HL-60 (cell line): ENCODE data around the gene CD300H.
"Not testable (repeated sequence)": the region's sequence is repeated elsewhere in the genome, so short reads cannot be mapped to it uniquely, and the experiment has no call there.

Experiments
- DNase-seq, 2 experiments: peaks; one replicate each; pipeline ENCODE4 v3.0.0-alpha.2; 2010 to 2020; ENCODE audit warnings: low read depth in 1 of 2, low spot score in 1 of 2
- H3K27ac ChIP-seq: fragments of 250-450 bp; sonication (Bioruptor Pico); replicated peaks from 2 replicates; pipeline ENCODE4 v1.5.1; 2020; ENCODE audit warnings: mild to moderate bottlenecking, moderate library complexity
- H3K27me3 ChIP-seq: fragments of 250-450 bp; sonication (Bioruptor Pico); 2 replicates; pipeline ENCODE4 v1.5.1; 2021; ENCODE audit warnings: mild to moderate bottlenecking, moderate library complexity; ENCODE audit not compliant: insufficient read depth, poor library complexity, severe bottlenecking
- H3K4me3 ChIP-seq: replicated peaks from 2 replicates; pipeline ENCODE4 v1.5.1; 2011; ENCODE audit warnings: mild to moderate bottlenecking, control low read depth, low read length; ENCODE audit not compliant: insufficient read depth
- GABPA ChIP-seq: IDR thresholded peaks from 2 replicates; pipeline ENCODE4 v1.6.1; 2012; ENCODE audit warnings: low read depth
- POLR2AphosphoS5 ChIP-seq: IDR thresholded peaks from 2 replicates; pipeline ENCODE4 v1.6.1; 2012; ENCODE audit warnings: low read depth
- SPI1 ChIP-seq: IDR thresholded peaks from 2 replicates; pipeline ENCODE4 v1.6.1; 2012; ENCODE audit warnings: low read depth, mild to moderate bottlenecking, borderline replicate concordance
- TF ChIP-seq, protein P1 (sequence below): IDR thresholded peaks from 2 replicates; pipeline ENCODE4 v1.6.1; 2012; ENCODE audit warnings: low read depth; ENCODE audit not compliant: insufficient replicate concordance
- TF ChIP-seq, protein P2 (sequence below): IDR thresholded peaks from one replicate; pipeline ENCODE4 v1.5.1; 2011; ENCODE audit warnings: low read length, control low read depth, inconsistent platforms; ENCODE audit not compliant: insufficient read depth

The CD300H gene

DNA sequence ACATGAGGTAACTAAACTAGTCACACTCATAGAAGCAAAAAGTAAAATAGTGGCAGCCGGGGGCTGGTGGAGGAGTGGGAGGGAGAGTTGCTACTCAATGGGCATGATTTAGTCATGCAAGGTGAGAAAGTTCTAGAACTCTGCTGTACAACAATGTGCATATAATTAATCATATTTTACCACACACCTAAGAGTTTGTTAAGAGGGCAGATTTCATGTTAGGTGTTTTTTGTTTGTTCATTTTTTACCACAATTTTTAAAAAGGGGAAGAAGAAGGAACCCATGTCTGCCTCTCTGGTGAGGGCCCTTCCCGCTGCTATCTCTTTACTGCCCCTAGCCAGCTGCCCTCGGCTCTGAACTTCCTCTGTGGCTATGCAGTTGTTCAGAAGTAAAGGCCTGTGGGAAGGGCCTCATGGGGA is 47.3 kb downstream of the CD300H start:
- H3K27ac ChIP-seq: peak overlapping the region; percentile 91
- TF ChIP-seq, protein P1, sequence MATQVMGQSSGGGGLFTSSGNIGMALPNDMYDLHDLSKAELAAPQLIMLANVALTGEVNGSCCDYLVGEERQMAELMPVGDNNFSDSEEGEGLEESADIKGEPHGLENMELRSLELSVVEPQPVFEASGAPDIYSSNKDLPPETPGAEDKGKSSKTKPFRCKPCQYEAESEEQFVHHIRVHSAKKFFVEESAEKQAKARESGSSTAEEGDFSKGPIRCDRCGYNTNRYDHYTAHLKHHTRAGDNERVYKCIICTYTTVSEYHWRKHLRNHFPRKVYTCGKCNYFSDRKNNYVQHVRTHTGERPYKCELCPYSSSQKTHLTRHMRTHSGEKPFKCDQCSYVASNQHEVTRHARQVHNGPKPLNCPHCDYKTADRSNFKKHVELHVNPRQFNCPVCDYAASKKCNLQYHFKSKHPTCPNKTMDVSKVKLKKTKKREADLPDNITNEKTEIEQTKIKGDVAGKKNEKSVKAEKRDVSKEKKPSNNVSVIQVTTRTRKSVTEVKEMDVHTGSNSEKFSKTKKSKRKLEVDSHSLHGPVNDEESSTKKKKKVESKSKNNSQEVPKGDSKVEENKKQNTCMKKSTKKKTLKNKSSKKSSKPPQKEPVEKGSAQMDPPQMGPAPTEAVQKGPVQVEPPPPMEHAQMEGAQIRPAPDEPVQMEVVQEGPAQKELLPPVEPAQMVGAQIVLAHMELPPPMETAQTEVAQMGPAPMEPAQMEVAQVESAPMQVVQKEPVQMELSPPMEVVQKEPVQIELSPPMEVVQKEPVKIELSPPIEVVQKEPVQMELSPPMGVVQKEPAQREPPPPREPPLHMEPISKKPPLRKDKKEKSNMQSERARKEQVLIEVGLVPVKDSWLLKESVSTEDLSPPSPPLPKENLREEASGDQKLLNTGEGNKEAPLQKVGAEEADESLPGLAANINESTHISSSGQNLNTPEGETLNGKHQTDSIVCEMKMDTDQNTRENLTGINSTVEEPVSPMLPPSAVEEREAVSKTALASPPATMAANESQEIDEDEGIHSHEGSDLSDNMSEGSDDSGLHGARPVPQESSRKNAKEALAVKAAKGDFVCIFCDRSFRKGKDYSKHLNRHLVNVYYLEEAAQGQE: no peak
- TF ChIP-seq, protein P2, sequence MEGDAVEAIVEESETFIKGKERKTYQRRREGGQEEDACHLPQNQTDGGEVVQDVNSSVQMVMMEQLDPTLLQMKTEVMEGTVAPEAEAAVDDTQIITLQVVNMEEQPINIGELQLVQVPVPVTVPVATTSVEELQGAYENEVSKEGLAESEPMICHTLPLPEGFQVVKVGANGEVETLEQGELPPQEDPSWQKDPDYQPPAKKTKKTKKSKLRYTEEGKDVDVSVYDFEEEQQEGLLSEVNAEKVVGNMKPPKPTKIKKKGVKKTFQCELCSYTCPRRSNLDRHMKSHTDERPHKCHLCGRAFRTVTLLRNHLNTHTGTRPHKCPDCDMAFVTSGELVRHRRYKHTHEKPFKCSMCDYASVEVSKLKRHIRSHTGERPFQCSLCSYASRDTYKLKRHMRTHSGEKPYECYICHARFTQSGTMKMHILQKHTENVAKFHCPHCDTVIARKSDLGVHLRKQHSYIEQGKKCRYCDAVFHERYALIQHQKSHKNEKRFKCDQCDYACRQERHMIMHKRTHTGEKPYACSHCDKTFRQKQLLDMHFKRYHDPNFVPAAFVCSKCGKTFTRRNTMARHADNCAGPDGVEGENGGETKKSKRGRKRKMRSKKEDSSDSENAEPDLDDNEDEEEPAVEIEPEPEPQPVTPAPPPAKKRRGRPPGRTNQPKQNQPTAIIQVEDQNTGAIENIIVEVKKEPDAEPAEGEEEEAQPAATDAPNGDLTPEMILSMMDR: no peak
- TF ChIP-seq SPI1 (peak; percentile 84; the same call in 1 of the 2 replicates), POLR2AphosphoS5 (peak; percentile 69), GABPA (peak; percentile 10; the same call in 1 of the 2 replicates)
- peak; percentile 51 to 95 for DNase-seq
- H3K27me3 ChIP-seq: no peaks in the 10 kb centered on the region
- no peak overlapping the region for H3K4me3 ChIP-seq

DNA sequence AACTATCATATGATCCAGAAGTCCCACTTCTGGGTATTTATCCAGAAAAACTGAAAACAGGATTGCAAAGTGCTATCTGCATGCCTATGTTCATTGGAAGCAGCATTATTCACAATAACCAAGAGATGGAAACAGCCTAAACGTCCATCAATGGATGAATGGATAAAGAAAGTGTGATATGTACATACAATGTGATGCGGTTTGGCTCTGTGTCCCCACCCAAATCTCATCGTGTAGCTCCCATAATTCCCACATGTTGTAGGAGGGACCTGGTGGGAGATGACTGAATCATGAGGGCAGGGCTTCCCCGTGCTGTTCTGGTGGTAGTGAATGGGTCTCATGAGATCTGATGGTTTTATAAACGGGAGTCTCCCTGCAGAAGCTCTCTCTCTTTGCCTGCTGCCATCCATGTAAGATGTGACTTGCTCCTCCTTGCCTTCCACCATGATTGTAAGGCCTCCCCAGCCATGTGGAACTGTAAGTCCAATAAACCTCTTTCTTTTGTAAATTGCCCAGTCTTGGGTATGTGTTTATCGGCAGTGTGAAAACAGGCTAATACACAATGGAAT is 48.8 kb downstream of the CD300H start:
- not testable (repeated sequence) for H3K27ac ChIP-seq, H3K27me3 ChIP-seq, DNase-seq, H3K4me3 ChIP-seq

DNA sequence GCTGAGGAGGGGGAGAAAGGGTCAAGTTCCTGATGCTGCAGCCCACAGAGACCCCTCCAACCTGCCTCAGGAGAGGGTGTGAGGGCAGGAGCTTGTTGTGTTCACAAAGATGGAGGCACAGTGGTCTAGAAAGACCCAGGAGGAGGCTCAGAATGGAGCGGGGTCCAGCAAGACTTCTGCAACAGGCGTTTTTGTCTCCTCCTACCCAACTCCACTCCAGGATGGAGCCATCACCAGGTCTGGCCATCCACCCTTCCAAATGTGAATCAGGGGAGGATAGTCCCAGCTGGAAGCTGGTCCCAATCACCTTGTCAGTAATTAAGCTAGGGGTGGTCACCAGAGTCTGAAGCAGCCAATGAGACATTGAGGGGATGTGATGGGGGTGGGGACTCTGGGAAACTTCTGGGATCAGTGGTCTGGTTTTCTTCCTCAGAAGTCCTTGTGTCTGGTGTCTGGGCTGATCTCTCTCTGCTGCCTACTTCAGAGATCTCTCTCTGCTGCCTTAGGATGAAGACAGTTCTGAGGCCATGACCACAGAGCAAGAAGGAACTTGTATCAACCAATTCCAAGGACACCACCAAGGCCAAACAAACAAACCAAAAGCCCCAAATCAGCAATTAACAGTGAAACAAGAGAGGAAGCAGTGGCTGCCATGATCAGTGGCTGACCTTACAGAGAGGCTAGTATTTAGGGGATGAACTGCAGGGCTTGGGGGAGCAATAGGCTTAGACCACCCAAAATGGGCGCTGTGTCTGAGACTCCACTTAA is 50.6 kb downstream of the CD300H start:
- Histone ChIP-seq H3K27ac (no peak overlapping the region), H3K4me3 (no peak overlapping the region), H3K27me3 (no peaks in the 10 kb centered on the region)
- TF ChIP-seq, protein P2: no peak
- TF ChIP-seq POLR2AphosphoS5: no peak
- TF ChIP-seq, protein P1: no peak
- TF ChIP-seq GABPA: no peak
- TF ChIP-seq SPI1: no peak
- peak in 1 of 2 experiments; percentile 33 for DNase-seq

DNA sequence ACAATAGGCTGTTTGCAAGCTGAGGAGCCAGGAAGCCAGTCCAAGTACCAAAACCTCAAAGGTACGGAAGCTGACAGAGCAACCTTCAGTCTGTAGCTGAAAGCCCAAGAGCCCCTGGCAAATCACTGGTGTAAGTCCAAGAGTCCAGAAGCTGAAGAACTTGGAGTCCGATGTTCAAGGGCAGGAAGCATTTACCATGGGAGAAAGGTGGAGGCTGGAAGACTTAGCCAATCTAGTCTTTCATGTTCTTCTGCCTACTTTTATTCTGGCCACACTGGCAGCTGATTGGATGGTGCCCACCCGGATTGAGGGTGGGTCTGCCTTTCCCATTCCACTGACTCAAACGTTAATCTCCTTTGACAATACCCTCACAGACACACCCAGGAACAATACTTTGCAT is 51.4 kb downstream of the CD300H start:
- no peak overlapping the region for H3K27ac ChIP-seq
- no peak for DNase-seq
- no peak overlapping the region for H3K4me3 ChIP-seq
- no peak for TF ChIP-seq POLR2AphosphoS5
- no peak for TF ChIP-seq SPI1
- TF ChIP-seq, protein P2: no peak
- TF ChIP-seq, protein P1: no peak
- no peak for TF ChIP-seq GABPA
- H3K27me3 ChIP-seq: no peaks in the 10 kb centered on the region
